Fibroblast of lung (primary cell): ENCODE measurements around the gene ARMC2. TPM values are rescaled to one million over a fixed set of nuclear protein-coding genes. Genes with fewer than 3 reads are reported as not detected.

Experiments used
- DNase-seq, 2 donors: peaks; one replicate each; pipeline versions ENCODE4 v3.0.0 to v3.0.0-alpha.2; 2010; ENCODE audit warnings: low read depth in 2 of 2
- H2AFZ ChIP-seq: 2 replicates; pipeline ENCODE4 v1.5.1; 2012; ENCODE audit warnings: low read length, control low read depth, inconsistent platforms
- H3K27ac ChIP-seq: 2 replicates; pipeline ENCODE4 v1.5.1; 2011; ENCODE audit warnings: low read length, control low read depth; ENCODE audit not compliant: insufficient read depth
- H3K27me3 ChIP-seq: 2 replicates; pipeline ENCODE4 v1.5.1; 2011; ENCODE audit warnings: mild to moderate bottlenecking, low read length; ENCODE audit not compliant: control insufficient read depth, insufficient read depth
- H3K36me3 ChIP-seq: 2 replicates; pipeline ENCODE4 v1.5.1; 2011; ENCODE audit warnings: low read length; ENCODE audit not compliant: control insufficient read depth, insufficient read depth
- H3K4me1 ChIP-seq: 2 replicates; pipeline ENCODE4 v1.5.1; 2011; ENCODE audit warnings: low read length; ENCODE audit not compliant: control insufficient read depth, insufficient read depth; ENCODE audit errors: extremely low read depth
- H3K4me2 ChIP-seq: 2 replicates; pipeline ENCODE4 v1.5.1; 2011; ENCODE audit warnings: low read length, control low read depth; ENCODE audit not compliant: insufficient read depth; ENCODE audit errors: extremely low read depth
- H3K4me3 ChIP-seq, 4 experiments: fragments of 200-600 bp in 1 of 4; sonication (generic) in 1 of 4; replicated peaks in 1 of 4; 2 replicates each; pipeline ENCODE4 v1.5.1; 2011 to 2016; ENCODE audit warnings: low read length in 4 of 4, low read depth in 3 of 4, mild to moderate bottlenecking in 3 of 4, control low read depth in 2 of 4, inconsistent platforms in 1 of 4, mixed read lengths in 1 of 4; ENCODE audit not compliant: insufficient read depth in 1 of 4; ENCODE audit errors: control extremely low read depth in 1 of 4
- H3K79me2 ChIP-seq: 2 replicates; pipeline ENCODE4 v1.5.1; 2012; ENCODE audit warnings: mild to moderate bottlenecking, low read length, inconsistent platforms; ENCODE audit not compliant: control insufficient read depth, insufficient read depth
- H3K9ac ChIP-seq: 2 replicates; pipeline ENCODE4 v1.5.1; 2011; ENCODE audit warnings: mild to moderate bottlenecking, low read length, control low read depth; ENCODE audit not compliant: insufficient read depth
- H3K9me3 ChIP-seq: 2 replicates; pipeline ENCODE4 v1.5.1; 2012; ENCODE audit warnings: low read depth, low read length; ENCODE audit not compliant: control insufficient read depth, insufficient read depth
- H4K20me1 ChIP-seq: 2 replicates; pipeline ENCODE4 v1.5.1; 2011; ENCODE audit warnings: low read length; ENCODE audit not compliant: control insufficient read depth, insufficient read depth; ENCODE audit errors: extremely low read depth
- EZH2 ChIP-seq: IDR thresholded peaks from 2 replicates; pipeline ENCODE4 v1.5.1; 2012; ENCODE audit warnings: low read length, control low read depth, mild to moderate bottlenecking; ENCODE audit errors: missing control alignments
- polyA plus RNA-seq, 2 donors: library from polyadenylated mRNA; depleted of rRNA in 1 of 2; stranded (reverse) in 1 of 2; unstranded in 1 of 2; fragments of >200 nt; gene quantifications; 2 replicates each; pipeline ENCODE4 v1.2.1, GENCODE V29; 2011 to 2012; ENCODE audit warnings: missing spikeins in 1 of 2
- total RNA-seq: library from RNA; depleted of rRNA; stranded (reverse); fragments of >200 nt; gene quantifications from 2 replicates; pipeline ENCODE4 v1.2.1, GENCODE V29; 2014
- TF ChIP-seq, protein P1 (sequence below), 2 donors: IDR thresholded peaks in 1 of 2; conservative IDR thresholded peaks in 1 of 2; 1 replicate in 1 of 2; 2 replicates in 1 of 2; pipeline ENCODE4 v1.5.1; 2011 to 2012; ENCODE audit warnings: low read length in 2 of 2, control low read depth in 1 of 2, inconsistent platforms in 1 of 2, low read depth in 1 of 2, mild to moderate bottlenecking in 1 of 2

The ARMC2 gene
- total and polyA plus RNA-seq, 2 donors (not counting 1 experiment from before 2014, with no cell fraction given) = 4.0 to 6.2 TPM

DNA sequence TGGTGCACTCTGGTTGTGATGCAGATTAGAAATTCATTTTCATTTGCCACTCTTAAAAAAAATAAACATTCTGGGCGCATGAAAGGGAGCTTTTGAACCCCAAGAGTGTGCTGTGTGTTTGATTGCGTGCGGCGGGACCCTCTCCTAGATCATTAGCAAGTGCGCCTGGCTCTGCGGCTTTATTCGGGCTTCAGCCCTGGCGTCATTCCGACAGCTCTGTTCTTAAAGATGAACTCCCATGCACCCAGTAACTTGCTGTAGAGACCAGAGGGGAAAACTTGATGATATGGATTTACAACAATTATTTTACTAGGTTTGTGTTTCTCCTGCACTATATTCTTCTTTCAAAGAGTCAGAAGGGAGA lies 48.9 kb upstream of the ARMC2 start:
- no peaks in the 10 kb centered on the region for H4K20me1 ChIP-seq
- H3K36me3 ChIP-seq = no peaks in the 10 kb centered on the region
- H3K9me3 ChIP-seq = no peaks in the 10 kb centered on the region
- DNase-seq = no peak
- TF ChIP-seq EZH2 = no peak
- TF ChIP-seq, protein P1, sequence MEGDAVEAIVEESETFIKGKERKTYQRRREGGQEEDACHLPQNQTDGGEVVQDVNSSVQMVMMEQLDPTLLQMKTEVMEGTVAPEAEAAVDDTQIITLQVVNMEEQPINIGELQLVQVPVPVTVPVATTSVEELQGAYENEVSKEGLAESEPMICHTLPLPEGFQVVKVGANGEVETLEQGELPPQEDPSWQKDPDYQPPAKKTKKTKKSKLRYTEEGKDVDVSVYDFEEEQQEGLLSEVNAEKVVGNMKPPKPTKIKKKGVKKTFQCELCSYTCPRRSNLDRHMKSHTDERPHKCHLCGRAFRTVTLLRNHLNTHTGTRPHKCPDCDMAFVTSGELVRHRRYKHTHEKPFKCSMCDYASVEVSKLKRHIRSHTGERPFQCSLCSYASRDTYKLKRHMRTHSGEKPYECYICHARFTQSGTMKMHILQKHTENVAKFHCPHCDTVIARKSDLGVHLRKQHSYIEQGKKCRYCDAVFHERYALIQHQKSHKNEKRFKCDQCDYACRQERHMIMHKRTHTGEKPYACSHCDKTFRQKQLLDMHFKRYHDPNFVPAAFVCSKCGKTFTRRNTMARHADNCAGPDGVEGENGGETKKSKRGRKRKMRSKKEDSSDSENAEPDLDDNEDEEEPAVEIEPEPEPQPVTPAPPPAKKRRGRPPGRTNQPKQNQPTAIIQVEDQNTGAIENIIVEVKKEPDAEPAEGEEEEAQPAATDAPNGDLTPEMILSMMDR (conservative IDR thresholded peaks at IDR 0.05 in 1 of 2, IDR thresholded peaks at IDR 0.05 in 1 of 2; ENCODE audit: low read depth in 1 of 2, low read length in 2 of 2) = no peak
- H3K27ac ChIP-seq = no peak overlapping the region
- H3K27me3 ChIP-seq = no peaks in the 10 kb centered on the region
- H3K4me3 ChIP-seq = no peak overlapping the region
- H3K4me2 ChIP-seq = no peak overlapping the region
- no peak overlapping the region for H3K9ac ChIP-seq
- no peak overlapping the region for H2AFZ ChIP-seq
- H3K4me1 ChIP-seq = no peaks in the 10 kb centered on the region
- no peaks in the 10 kb centered on the region for H3K79me2 ChIP-seq

DNA sequence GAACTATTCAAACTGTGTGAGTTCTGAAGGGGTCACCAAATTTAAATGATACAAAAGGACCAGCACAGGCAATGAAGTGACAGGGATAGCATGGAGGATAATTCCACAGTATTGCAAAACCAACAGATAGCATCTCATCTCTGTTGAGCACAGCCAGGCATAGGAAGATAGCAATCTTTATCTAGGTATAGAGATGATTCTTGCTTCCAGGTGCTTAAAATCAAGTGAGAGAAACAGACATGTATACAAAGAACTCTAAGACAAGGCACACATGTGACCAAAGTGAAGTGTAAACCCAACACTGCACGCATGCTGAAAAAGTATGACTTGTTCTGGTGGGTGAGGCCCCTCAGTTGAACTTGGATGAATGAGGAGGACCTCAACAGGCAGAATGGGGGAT lies 48.4 kb upstream of the ARMC2 start:
- no peaks in the 10 kb centered on the region for H3K9me3 ChIP-seq
- H3K4me3 ChIP-seq = no peak overlapping the region
- H3K4me1 ChIP-seq = no peaks in the 10 kb centered on the region
- H3K9ac ChIP-seq = no peak overlapping the region
- no peak overlapping the region for H3K27ac ChIP-seq
- no peaks in the 10 kb centered on the region for H3K79me2 ChIP-seq
- no peaks in the 10 kb centered on the region for H3K27me3 ChIP-seq
- no peak overlapping the region for H2AFZ ChIP-seq
- no peaks in the 10 kb centered on the region for H4K20me1 ChIP-seq
- no peak overlapping the region for H3K4me2 ChIP-seq
- DNase-seq = no peak
- TF ChIP-seq EZH2 = no peak
- TF ChIP-seq, protein P1 (conservative IDR thresholded peaks at IDR 0.05 in 1 of 2, IDR thresholded peaks at IDR 0.05 in 1 of 2; ENCODE audit: low read depth in 1 of 2, low read length in 2 of 2) = no peak
- no peaks in the 10 kb centered on the region for H3K36me3 ChIP-seq

GRCh38 chr6:108800427-108800864 lies 47.8 kb upstream of the ARMC2 start:
- Histone ChIP-seq H4K20me1 (no peaks in the 10 kb centered on the region), H3K27ac (no peak overlapping the region), H3K27me3 (no peaks in the 10 kb centered on the region), H3K79me2 (no peaks in the 10 kb centered on the region), H3K4me3 (no peak overlapping the region), H3K9ac (no peak overlapping the region), H3K4me2 (no peak overlapping the region), H3K4me1 (no peaks in the 10 kb centered on the region), H3K9me3 (no peaks in the 10 kb centered on the region), H2AFZ (no peak overlapping the region), H3K36me3 (no peaks in the 10 kb centered on the region)
- peak in 1 of 2 donors; percentile 35 for DNase-seq
- TF ChIP-seq EZH2 = no peak
- TF ChIP-seq, protein P1 (conservative IDR thresholded peaks at IDR 0.05 in 1 of 2, IDR thresholded peaks at IDR 0.05 in 1 of 2; ENCODE audit: low read depth in 1 of 2, low read length in 2 of 2) = no peak
